IMR-90 (cell line): ENCODE data around the gene HSD17B11. TPM values are rescaled to one million over a fixed set of nuclear protein-coding genes. Genes with fewer than 3 reads are reported as not detected.

Experiments
- ATAC-seq: fragments of 200-7000 bp; cut with Tn5 transposase; 2 replicates; pipeline ENCODE4 v1.9.1; 2020; ENCODE audit warnings: low read depth, mild to moderate bottlenecking, moderate library complexity
- BruUV-seq: library from RNA; stranded (reverse); fragments of 400-500 nt; replicated peaks from 2 replicates; lab custom pipeline; 2021; lab: Mats Ljungman, UMichigan
- CTCF ChIA-PET: fragments of 300-600 bp; formaldehyde crosslinking; extraction: SDS; loops from one replicate; lab custom pipeline; 2021; ENCODE audit warnings: antibody characterized with exemption; lab: Yijun Ruan, JAX
- POLR2A ChIA-PET: fragments of 300-600 bp; sonication (Branson Sonifier 250); formaldehyde crosslinking; loops from one replicate; lab custom pipeline; 2022; ENCODE audit warnings: antibody characterized with exemption; ENCODE audit not compliant: unreplicated experiment; lab: Charles Lee
- DNase-seq: peaks from one replicate; pipeline ENCODE4 v3.0.0; 2013
- H2AFZ ChIP-seq: replicated peaks from 2 replicates; pipeline ENCODE3; 2013; ENCODE audit warnings: low read length, mild to moderate bottlenecking; ENCODE audit not compliant: poor library complexity
- H2AK5ac ChIP-seq: 2 replicates; pipeline ENCODE4 v1.6.1; 2013; ENCODE audit warnings: low read depth, low read length, inconsistent platforms
- H2AK9ac ChIP-seq: replicated peaks from 2 replicates; pipeline ENCODE3; 2013; ENCODE audit warnings: mild to moderate bottlenecking, low read depth, low read length, moderate library complexity; ENCODE audit not compliant: poor library complexity
- H2BK120ac ChIP-seq: 2 replicates; pipeline ENCODE4 v1.6.1; 2013; ENCODE audit warnings: low read depth, low read length, inconsistent platforms
- H2BK15ac ChIP-seq: 3 replicates; pipeline ENCODE4 v1.6.1; 2013; ENCODE audit warnings: low read depth, low read length, inconsistent platforms
- H2BK20ac ChIP-seq: 2 replicates; pipeline ENCODE4 v1.6.1; 2013; ENCODE audit warnings: low read depth, mild to moderate bottlenecking, inconsistent platforms, low read length, moderate library complexity
- H2BK5ac ChIP-seq: 2 replicates; pipeline ENCODE4 v1.6.1; 2013; ENCODE audit warnings: mild to moderate bottlenecking, low read depth, low read length, inconsistent platforms; ENCODE audit not compliant: poor library complexity, severe bottlenecking
- H3K14ac ChIP-seq: replicated peaks from 2 replicates; pipeline ENCODE4 v1.6.1; 2013; ENCODE audit warnings: low read depth, low read length, inconsistent platforms
- H3K18ac ChIP-seq: 2 replicates; pipeline ENCODE4 v1.6.1; 2013; ENCODE audit warnings: low read depth, low read length, control low read depth
- H3K23ac ChIP-seq: 2 replicates; pipeline ENCODE4 v1.6.1; 2013; ENCODE audit warnings: low read depth, low read length, inconsistent platforms
- H3K27ac ChIP-seq: 2 replicates; pipeline ENCODE4 v1.5.1; 2013; ENCODE audit warnings: mild to moderate bottlenecking, control low read depth, low read length; ENCODE audit not compliant: insufficient read depth
- H3K27me3 ChIP-seq: 2 replicates; pipeline ENCODE4 v1.6.1; 2013; ENCODE audit warnings: low read length; ENCODE audit not compliant: control insufficient read depth, insufficient read depth
- H3K36me3 ChIP-seq: 2 replicates; pipeline ENCODE4 v1.6.1; 2013; ENCODE audit warnings: low read length, mixed read lengths; ENCODE audit not compliant: control insufficient read depth, insufficient read depth
- H3K4ac ChIP-seq: 2 replicates; pipeline ENCODE4 v1.6.1; 2013; ENCODE audit warnings: low read depth, low read length, inconsistent platforms
- H3K4me1 ChIP-seq: 2 replicates; pipeline ENCODE4 v1.6.1; 2013; ENCODE audit warnings: low read length, mixed read lengths; ENCODE audit not compliant: control insufficient read depth, insufficient read depth
- H3K4me2 ChIP-seq: 2 replicates; pipeline ENCODE4 v1.6.1; 2013; ENCODE audit warnings: low read depth, mild to moderate bottlenecking, control low read depth, low read length, moderate library complexity
- H3K4me3 ChIP-seq: 2 replicates; pipeline ENCODE4 v1.5.1; 2013; ENCODE audit warnings: low read depth, mild to moderate bottlenecking, control low read depth, low read length, moderate library complexity; ENCODE audit not compliant: insufficient read depth
- H3K56ac ChIP-seq: 2 replicates; pipeline ENCODE4 v1.6.1; 2013; ENCODE audit warnings: low read length, inconsistent platforms; ENCODE audit not compliant: insufficient read depth; ENCODE audit errors: extremely low read depth
- H3K79me1 ChIP-seq, 2 experiments: 2 replicates each; pipeline ENCODE4 v1.6.1; 2013; ENCODE audit warnings: low read length in 2 of 2, inconsistent platforms in 1 of 2, low read depth in 1 of 2
- H3K9ac ChIP-seq: 2 replicates; pipeline ENCODE4 v1.6.1; 2013; ENCODE audit warnings: low read depth, low read length, control low read depth
- H3K9me1 ChIP-seq: 2 replicates; pipeline ENCODE4 v1.6.1; 2013; ENCODE audit warnings: low read length, inconsistent platforms; ENCODE audit not compliant: insufficient read depth
- H3K9me3 ChIP-seq: 2 replicates; pipeline ENCODE4 v1.6.1; 2013; ENCODE audit warnings: low read length; ENCODE audit not compliant: control insufficient read depth, insufficient read depth
- H4K20me1 ChIP-seq: 2 replicates; pipeline ENCODE4 v1.6.1; 2013; ENCODE audit warnings: low read length, inconsistent platforms; ENCODE audit not compliant: insufficient read depth
- H4K5ac ChIP-seq: 2 replicates; pipeline ENCODE4 v1.6.1; 2013; ENCODE audit warnings: mild to moderate bottlenecking, low read depth, low read length, control low read depth
- H4K8ac ChIP-seq, 2 experiments: 2 replicates each; pipeline ENCODE4 v1.6.1; 2013; ENCODE audit warnings: low read depth in 2 of 2, low read length in 2 of 2, control low read depth in 1 of 2, inconsistent platforms in 1 of 2
- H4K91ac ChIP-seq: 2 replicates; pipeline ENCODE4 v1.6.1; 2013; ENCODE audit warnings: low read depth, low read length, inconsistent platforms; ENCODE audit not compliant: insufficient read depth
- BHLHE40 ChIP-seq: fragments of 150-350 bp; IDR thresholded peaks from 2 replicates; pipeline ENCODE4 v1.6.1; 2016; ENCODE audit warnings: mild to moderate bottlenecking, low read depth, low read length
- CEBPB ChIP-seq: IDR thresholded peaks from 2 replicates; pipeline ENCODE4 v1.6.1; 2012; ENCODE audit warnings: low read depth, low read length, improper control_type of control experiment
- CHD1 ChIP-seq: IDR thresholded peaks from 2 replicates; pipeline ENCODE4 v1.6.1; 2012; ENCODE audit warnings: low read depth, low read length, improper control_type of control experiment
- FOS ChIP-seq: fragments of 150-350 bp; IDR thresholded peaks from 2 replicates; pipeline ENCODE4 v1.6.1; 2016; ENCODE audit warnings: low read depth, low read length
- MAFK ChIP-seq: IDR thresholded peaks from 2 replicates; pipeline ENCODE4 v1.6.1; 2012; ENCODE audit warnings: low read depth, low read length, improper control_type of control experiment
- MAZ ChIP-seq: IDR thresholded peaks from 2 replicates; pipeline ENCODE4 v1.6.1; 2012; ENCODE audit warnings: low read depth, mild to moderate bottlenecking, low read length, improper control_type of control experiment, moderate library complexity, borderline replicate concordance
- MXI1 ChIP-seq: IDR thresholded peaks from 2 replicates; pipeline ENCODE4 v1.6.1; 2012; ENCODE audit warnings: low read depth, mild to moderate bottlenecking, low read length, moderate library complexity, borderline replicate concordance
- NFE2L2 ChIP-seq: fragments of 150-350 bp; IDR thresholded peaks from 2 replicates; pipeline ENCODE4 v1.6.1; 2016; ENCODE audit warnings: low read depth, mild to moderate bottlenecking, low read length
- POLR2A ChIP-seq: IDR thresholded peaks from 2 replicates; pipeline ENCODE4 v1.6.1; 2012; ENCODE audit warnings: mild to moderate bottlenecking, low read depth, low read length
- RAD21 ChIP-seq: IDR thresholded peaks from 2 replicates; pipeline ENCODE4 v1.6.1; 2012; ENCODE audit warnings: low read length, improper control_type of control experiment
- RCOR1 ChIP-seq: IDR thresholded peaks from 2 replicates; pipeline ENCODE4 v1.6.1; 2012; ENCODE audit warnings: mild to moderate bottlenecking, low read length, improper control_type of control experiment; ENCODE audit not compliant: insufficient replicate concordance
- RFX5 ChIP-seq: IDR thresholded peaks from 2 replicates; pipeline ENCODE4 v1.8.0; 2012; ENCODE audit warnings: low read depth, mild to moderate bottlenecking, low read length, moderate library complexity
- SMC3 ChIP-seq: fragments of 150-350 bp; IDR thresholded peaks from 2 replicates; pipeline ENCODE4 v1.6.1; 2016; ENCODE audit warnings: low read depth, mild to moderate bottlenecking, antibody characterized with exemption, low read length, moderate library complexity
- WGBS, 2 experiments: methylation state at CpG; one replicate each; pipeline versions ENCODE4 v1.1.5 to v1.1.7; 2013; ENCODE audit warnings: missing lambda C conversion rate in 2 of 2; ENCODE audit not compliant: insufficient read length in 1 of 2; ENCODE audit errors: extremely low coverage in 2 of 2; 5-methylcytosine and 5-hydroxymethylcytosine counted together
- dilution Hi-C: fragments of 300-500 bp; cut with HindIII; formaldehyde crosslinking; loops from one replicate; pipeline ENCODE4 v1.14.3; 2018; ENCODE audit warnings: low sequenced_read_pairs; ENCODE audit not compliant: unreplicated experiment
- in situ Hi-C: fragments of 300-500 bp; cut with MboI; formaldehyde crosslinking; loops from 3 replicates; pipeline ENCODE4 v1.14.3; 2019; ENCODE audit warnings: low sequenced_read_pairs, inconsistent platforms, mixed read lengths
- intact Hi-C: fragments of 100-400 bp; cut with micrococcal nuclease; formaldehyde crosslinking; loops from 2 replicates; pipeline ENCODE4 v1.10.0; 2022
- polyA plus RNA-seq, 3 experiments: library from polyadenylated mRNA; depleted of rRNA; stranded (reverse); fragments of >200 nt; gene quantifications; 2 replicates each; pipeline ENCODE4 v1.2.3, GENCODE V29; 2012; ENCODE audit warnings: low replicate concordance in 1 of 3
- total RNA-seq: library from RNA; depleted of rRNA; stranded (reverse); fragments of >200 nt; gene quantifications from 2 replicates; pipeline ENCODE4 v1.2.3, GENCODE V29; 2012
- TF ChIP-seq, protein P1 (sequence below): fragments of 150-350 bp; IDR thresholded peaks from 2 replicates; pipeline ENCODE4 v1.6.1; 2016; ENCODE audit warnings: low read depth, mild to moderate bottlenecking, low read length, moderate library complexity, borderline replicate concordance
- TF ChIP-seq, protein P2 (sequence below): fragments of 150-350 bp; IDR thresholded peaks from 2 replicates; pipeline ENCODE4 v1.6.1; 2017; ENCODE audit warnings: mild to moderate bottlenecking, antibody characterized with exemption, low read length, low read depth
- TF ChIP-seq, protein P3 (sequence below): conservative IDR thresholded peaks from 2 replicates; pipeline ENCODE4 v1.5.1; 2012; ENCODE audit warnings: mild to moderate bottlenecking, low read depth, low read length, improper control_type of control experiment

HSD17B11 gene
- total and polyA plus RNA-seq, 2 of the 4 experiments (the other 2 are of a cell fraction): 11.3 to 12.0 TPM

DNA sequence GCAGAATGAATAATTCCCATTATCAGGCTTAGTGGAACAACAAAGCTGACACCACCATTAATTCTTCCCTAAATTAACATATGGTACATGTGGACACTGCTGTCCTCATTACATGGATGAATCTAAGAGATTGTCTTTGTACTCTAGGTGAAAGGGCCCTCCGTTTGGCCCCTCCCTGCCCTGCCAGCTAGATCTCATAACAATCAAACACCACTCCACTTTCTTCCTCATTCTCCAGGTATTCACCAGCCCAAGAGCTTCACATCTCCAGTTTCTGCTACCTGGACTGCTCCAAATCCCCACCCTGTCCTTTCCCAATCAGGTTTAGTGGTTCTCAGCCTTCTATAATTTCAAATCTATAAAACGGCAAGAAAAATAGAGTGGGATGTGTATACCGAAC lies 3.8 kb downstream of the HSD17B11 start:
- CTCF ChIA-PET: no interaction called here

More for the DNA sequence above, 3.8 kb downstream of the HSD17B11 start:
- Histone ChIP-seq H3K9ac (no peak overlapping the region), H3K9me3 (peaks cover 2% of the 10 kb centered on the region; the same call in 1 of the 2 replicates), H4K20me1 (no peaks in the 10 kb centered on the region), H2AK9ac (no peak overlapping the region), H2BK5ac (no peak overlapping the region), H2BK15ac (no peak overlapping the region), H3K4me1 (0 out of 2 replicates have a peak, but pooled peaks cover 2% of the 10 kb centered on the region), H4K91ac (no peak overlapping the region), H3K14ac (no peak overlapping the region), H3K9me1 (0 out of 2 replicates have a peak, but pooled peaks cover 2% of the 10 kb centered on the region), H4K8ac (no peak overlapping the region), H3K79me1 (peaks cover 20 to 44% of the 10 kb centered on the region in 2 experiments; a peak in 2 of 4 replicates), H3K36me3 (peaks cover 4% of the 10 kb centered on the region; the same call in 1 of the 2 replicates), H2AK5ac (no peak overlapping the region), H3K18ac (no peak overlapping the region), H3K27ac (no peak overlapping the region), H3K56ac (no peak overlapping the region), H4K5ac (no peak overlapping the region), H3K4me2 (no peak overlapping the region), H2AFZ (no peak overlapping the region), H2BK20ac (no peak overlapping the region), H3K4ac (no peak overlapping the region), H3K27me3 (no peaks in the 10 kb centered on the region), H2BK120ac (no peak overlapping the region), H3K23ac (no peak overlapping the region), H3K4me3 (no peak overlapping the region)
- DNase-seq (no peak), ATAC-seq (no peak)
- POLR2A ChIA-PET: no interaction called here
- no TSS peak for BruUV-seq
- in situ Hi-C loops: no loop called here
- intact Hi-C loops: no loop called here
- no CpG with 5 or more reads among the region's 3 CpGs for WGBS, 2 experiments
- dilution Hi-C loops: no loop called here
- TF ChIP-seq POLR2A (no peak), MAZ (no peak), CEBPB (no peak), NFE2L2 (no peak), SMC3 (no peak), FOS (no peak), CHD1 (no peak), MXI1 (no peak), BHLHE40 (no peak), RFX5 (no peak), RCOR1 (no peak), MAFK (no peak), RAD21 (no peak)
- TF ChIP-seq, protein P1, sequence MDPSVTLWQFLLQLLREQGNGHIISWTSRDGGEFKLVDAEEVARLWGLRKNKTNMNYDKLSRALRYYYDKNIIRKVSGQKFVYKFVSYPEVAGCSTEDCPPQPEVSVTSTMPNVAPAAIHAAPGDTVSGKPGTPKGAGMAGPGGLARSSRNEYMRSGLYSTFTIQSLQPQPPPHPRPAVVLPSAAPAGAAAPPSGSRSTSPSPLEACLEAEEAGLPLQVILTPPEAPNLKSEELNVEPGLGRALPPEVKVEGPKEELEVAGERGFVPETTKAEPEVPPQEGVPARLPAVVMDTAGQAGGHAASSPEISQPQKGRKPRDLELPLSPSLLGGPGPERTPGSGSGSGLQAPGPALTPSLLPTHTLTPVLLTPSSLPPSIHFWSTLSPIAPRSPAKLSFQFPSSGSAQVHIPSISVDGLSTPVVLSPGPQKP: no peak
- TF ChIP-seq, protein P2, sequence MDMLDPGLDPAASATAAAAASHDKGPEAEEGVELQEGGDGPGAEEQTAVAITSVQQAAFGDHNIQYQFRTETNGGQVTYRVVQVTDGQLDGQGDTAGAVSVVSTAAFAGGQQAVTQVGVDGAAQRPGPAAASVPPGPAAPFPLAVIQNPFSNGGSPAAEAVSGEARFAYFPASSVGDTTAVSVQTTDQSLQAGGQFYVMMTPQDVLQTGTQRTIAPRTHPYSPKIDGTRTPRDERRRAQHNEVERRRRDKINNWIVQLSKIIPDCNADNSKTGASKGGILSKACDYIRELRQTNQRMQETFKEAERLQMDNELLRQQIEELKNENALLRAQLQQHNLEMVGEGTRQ: no peak
- TF ChIP-seq, protein P3, sequence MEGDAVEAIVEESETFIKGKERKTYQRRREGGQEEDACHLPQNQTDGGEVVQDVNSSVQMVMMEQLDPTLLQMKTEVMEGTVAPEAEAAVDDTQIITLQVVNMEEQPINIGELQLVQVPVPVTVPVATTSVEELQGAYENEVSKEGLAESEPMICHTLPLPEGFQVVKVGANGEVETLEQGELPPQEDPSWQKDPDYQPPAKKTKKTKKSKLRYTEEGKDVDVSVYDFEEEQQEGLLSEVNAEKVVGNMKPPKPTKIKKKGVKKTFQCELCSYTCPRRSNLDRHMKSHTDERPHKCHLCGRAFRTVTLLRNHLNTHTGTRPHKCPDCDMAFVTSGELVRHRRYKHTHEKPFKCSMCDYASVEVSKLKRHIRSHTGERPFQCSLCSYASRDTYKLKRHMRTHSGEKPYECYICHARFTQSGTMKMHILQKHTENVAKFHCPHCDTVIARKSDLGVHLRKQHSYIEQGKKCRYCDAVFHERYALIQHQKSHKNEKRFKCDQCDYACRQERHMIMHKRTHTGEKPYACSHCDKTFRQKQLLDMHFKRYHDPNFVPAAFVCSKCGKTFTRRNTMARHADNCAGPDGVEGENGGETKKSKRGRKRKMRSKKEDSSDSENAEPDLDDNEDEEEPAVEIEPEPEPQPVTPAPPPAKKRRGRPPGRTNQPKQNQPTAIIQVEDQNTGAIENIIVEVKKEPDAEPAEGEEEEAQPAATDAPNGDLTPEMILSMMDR: no peak
